Measurements from ENCODE around the gene RHOJ.

Gene RHOJ

GRCh38 chr14:63179383-63179782 is 24.9 kb upstream of the RHOJ start:
- H3K4me1 ChIP-seq (ENCODE audit: control insufficient read depth, insufficient read depth, low read length, poor library complexity, severe bottlenecking), result no peaks in the 10 kb centered on the region
- DNase-seq, result no peak
- H3K27me3 ChIP-seq (replicated peaks; ENCODE audit: control insufficient read depth, insufficient read depth, low read length, poor library complexity, severe bottlenecking), result no peaks in the 10 kb centered on the region
- no peaks in the 10 kb centered on the region for H3K36me3 ChIP-seq (ENCODE audit: control insufficient read depth, insufficient read depth, low read length)
- no peaks in the 10 kb centered on the region for H3K9me3 ChIP-seq (ENCODE audit: control insufficient read depth, low read length)
- H3K27ac ChIP-seq (ENCODE audit: insufficient read depth, low read length, poor library complexity, severe bottlenecking), result no peak overlapping the region
- H3K4me3 ChIP-seq (ENCODE audit: insufficient read depth, low read depth, low read length, poor library complexity, severe bottlenecking), result no peak overlapping the region

- no peaks in the 10 kb centered on the region for H3K4me1 ChIP-seq (ENCODE audit: control insufficient read depth, insufficient read depth, low read length, poor library complexity, severe bottlenecking)
These were observed 24.2 kb upstream of the RHOJ start for GRCh38 chr14:63180011-63180410.

GRCh38 chr14:63182968-63183367 is 21.3 kb upstream of the RHOJ start:
- no peak overlapping the region for H3K4me3 ChIP-seq (ENCODE audit: insufficient read depth, low read depth, low read length, poor library complexity, severe bottlenecking)
- H3K4me1 ChIP-seq (ENCODE audit: control insufficient read depth, insufficient read depth, low read length, poor library complexity, severe bottlenecking), result no peaks in the 10 kb centered on the region
- no peaks in the 10 kb centered on the region for H3K27me3 ChIP-seq (replicated peaks; ENCODE audit: control insufficient read depth, insufficient read depth, low read length, poor library complexity, severe bottlenecking)
- no peak overlapping the region for H3K27ac ChIP-seq (ENCODE audit: insufficient read depth, low read length, poor library complexity, severe bottlenecking)
- no peak for DNase-seq
- H3K9me3 ChIP-seq (ENCODE audit: control insufficient read depth, low read length), result no peaks in the 10 kb centered on the region
- no peaks in the 10 kb centered on the region for H3K36me3 ChIP-seq (ENCODE audit: control insufficient read depth, insufficient read depth, low read length)

More at GRCh38 chr14:63180011-63180410, 24.2 kb upstream of the RHOJ start:
- no peak overlapping the region for H3K27ac ChIP-seq (ENCODE audit: insufficient read depth, low read length, poor library complexity, severe bottlenecking)
- no peak overlapping the region for H3K4me3 ChIP-seq (ENCODE audit: insufficient read depth, low read depth, low read length, poor library complexity, severe bottlenecking)
- no peaks in the 10 kb centered on the region for H3K27me3 ChIP-seq (replicated peaks; ENCODE audit: control insufficient read depth, insufficient read depth, low read length, poor library complexity, severe bottlenecking)
- DNase-seq, result no peak
- no peaks in the 10 kb centered on the region for H3K9me3 ChIP-seq (ENCODE audit: control insufficient read depth, low read length)
- no peaks in the 10 kb centered on the region for H3K36me3 ChIP-seq (ENCODE audit: control insufficient read depth, insufficient read depth, low read length)

GRCh38 chr14:63186453-63186852 is 17.8 kb upstream of the RHOJ start:
- no peak overlapping the region for H3K27ac ChIP-seq (ENCODE audit: insufficient read depth, low read length, poor library complexity, severe bottlenecking)
- no peaks in the 10 kb centered on the region for H3K36me3 ChIP-seq (ENCODE audit: control insufficient read depth, insufficient read depth, low read length)
- no peak overlapping the region for H3K4me3 ChIP-seq (ENCODE audit: insufficient read depth, low read depth, low read length, poor library complexity, severe bottlenecking)
- H3K27me3 ChIP-seq (replicated peaks; ENCODE audit: control insufficient read depth, insufficient read depth, low read length, poor library complexity, severe bottlenecking), result no peaks in the 10 kb centered on the region
- no peaks in the 10 kb centered on the region for H3K9me3 ChIP-seq (ENCODE audit: control insufficient read depth, low read length)
- DNase-seq, result no peak
- no peaks in the 10 kb centered on the region for H3K4me1 ChIP-seq (ENCODE audit: control insufficient read depth, insufficient read depth, low read length, poor library complexity, severe bottlenecking)

- Histone ChIP-seq H3K27ac (ENCODE audit: insufficient read depth, low read length, poor library complexity, severe bottlenecking) (no peak overlapping the region), H3K36me3 (ENCODE audit: control insufficient read depth, insufficient read depth, low read length) (no peaks in the 10 kb centered on the region)
These were observed 13.0 kb upstream of the RHOJ start for GRCh38 chr14:63191211-63191610.

GRCh38 chr14:63192085-63192484 is 12.2 kb upstream of the RHOJ start:
- Histone ChIP-seq H3K4me3 (ENCODE audit: insufficient read depth, low read depth, low read length, poor library complexity, severe bottlenecking) (no peak overlapping the region), H3K36me3 (ENCODE audit: control insufficient read depth, insufficient read depth, low read length) (no peaks in the 10 kb centered on the region), H3K27ac (ENCODE audit: insufficient read depth, low read length, poor library complexity, severe bottlenecking) (no peak overlapping the region), H3K27me3 (replicated peaks; ENCODE audit: control insufficient read depth, insufficient read depth, low read length, poor library complexity, severe bottlenecking) (no peaks in the 10 kb centered on the region), H3K4me1 (ENCODE audit: control insufficient read depth, insufficient read depth, low read length, poor library complexity, severe bottlenecking) (no peaks in the 10 kb centered on the region), H3K9me3 (ENCODE audit: control insufficient read depth, low read length) (no peaks in the 10 kb centered on the region)
- DNase-seq, result no peak

More at GRCh38 chr14:63191211-63191610, 13.0 kb upstream of the RHOJ start:
- Histone ChIP-seq H3K9me3 (ENCODE audit: control insufficient read depth, low read length) (no peaks in the 10 kb centered on the region), H3K4me3 (ENCODE audit: insufficient read depth, low read depth, low read length, poor library complexity, severe bottlenecking) (no peak overlapping the region), H3K27me3 (replicated peaks; ENCODE audit: control insufficient read depth, insufficient read depth, low read length, poor library complexity, severe bottlenecking) (no peaks in the 10 kb centered on the region), H3K4me1 (ENCODE audit: control insufficient read depth, insufficient read depth, low read length, poor library complexity, severe bottlenecking) (no peaks in the 10 kb centered on the region)
- no peak for DNase-seq

- Histone ChIP-seq H3K4me1 (ENCODE audit: control insufficient read depth, insufficient read depth, low read length, poor library complexity, severe bottlenecking) (no peaks in the 10 kb centered on the region), H3K27ac (ENCODE audit: insufficient read depth, low read length, poor library complexity, severe bottlenecking) (no peak overlapping the region)
- DNase-seq, result no peak
These were observed 11.0 kb upstream of the RHOJ start for GRCh38 chr14:63193236-63193635.

GRCh38 chr14:63200035-63200740 is 4.1 kb upstream of the RHOJ start:
- Histone ChIP-seq H3K27ac (ENCODE audit: insufficient read depth, low read length, poor library complexity, severe bottlenecking) (no peak overlapping the region), H3K9me3 (ENCODE audit: control insufficient read depth, low read length) (no peaks in the 10 kb centered on the region), H3K27me3 (replicated peaks; ENCODE audit: control insufficient read depth, insufficient read depth, low read length, poor library complexity, severe bottlenecking) (no peaks in the 10 kb centered on the region), H3K4me1 (ENCODE audit: control insufficient read depth, insufficient read depth, low read length, poor library complexity, severe bottlenecking) (no peaks in the 10 kb centered on the region), H3K36me3 (ENCODE audit: control insufficient read depth, insufficient read depth, low read length) (no peaks in the 10 kb centered on the region), H3K4me3 (ENCODE audit: insufficient read depth, low read depth, low read length, poor library complexity, severe bottlenecking) (no peak overlapping the region)
- DNase-seq, result no peak

More at GRCh38 chr14:63193236-63193635, 11.0 kb upstream of the RHOJ start:
- Histone ChIP-seq H3K9me3 (ENCODE audit: control insufficient read depth, low read length) (no peaks in the 10 kb centered on the region), H3K4me3 (ENCODE audit: insufficient read depth, low read depth, low read length, poor library complexity, severe bottlenecking) (no peak overlapping the region), H3K27me3 (replicated peaks; ENCODE audit: control insufficient read depth, insufficient read depth, low read length, poor library complexity, severe bottlenecking) (no peaks in the 10 kb centered on the region), H3K36me3 (ENCODE audit: control insufficient read depth, insufficient read depth, low read length) (no peaks in the 10 kb centered on the region)

- Histone ChIP-seq H3K27me3 (replicated peaks; ENCODE audit: control insufficient read depth, insufficient read depth, low read length, poor library complexity, severe bottlenecking) (no peaks in the 10 kb centered on the region), H3K36me3 (ENCODE audit: control insufficient read depth, insufficient read depth, low read length) (no peaks in the 10 kb centered on the region), H3K4me1 (ENCODE audit: control insufficient read depth, insufficient read depth, low read length, poor library complexity, severe bottlenecking) (no peaks in the 10 kb centered on the region), H3K9me3 (ENCODE audit: control insufficient read depth, low read length) (no peaks in the 10 kb centered on the region), H3K27ac (ENCODE audit: insufficient read depth, low read length, poor library complexity, severe bottlenecking) (no peak overlapping the region), H3K4me3 (ENCODE audit: insufficient read depth, low read depth, low read length, poor library complexity, severe bottlenecking) (no peak overlapping the region)
- no peak for DNase-seq
These were observed 3.5 kb upstream of the RHOJ start for GRCh38 chr14:63200767-63201166.

- H3K36me3 ChIP-seq (ENCODE audit: control insufficient read depth, insufficient read depth, low read length), result no peaks in the 10 kb centered on the region
- no peak overlapping the region for H3K27ac ChIP-seq (ENCODE audit: insufficient read depth, low read length, poor library complexity, severe bottlenecking)
- no peaks in the 10 kb centered on the region for H3K9me3 ChIP-seq (ENCODE audit: control insufficient read depth, low read length)
- H3K4me3 ChIP-seq (ENCODE audit: insufficient read depth, low read depth, low read length, poor library complexity, severe bottlenecking), result no peak overlapping the region
- no peak for DNase-seq
- no peaks in the 10 kb centered on the region for H3K27me3 ChIP-seq (replicated peaks; ENCODE audit: control insufficient read depth, insufficient read depth, low read length, poor library complexity, severe bottlenecking)
- no peaks in the 10 kb centered on the region for H3K4me1 ChIP-seq (ENCODE audit: control insufficient read depth, insufficient read depth, low read length, poor library complexity, severe bottlenecking)
These were observed 1.2 kb upstream of the RHOJ start for GRCh38 chr14:63203015-63203414.
